ENCODE data around the gene DYNLT1. TPM values are rescaled to one million over a fixed set of nuclear protein-coding genes. Genes with fewer than 3 reads are reported as not detected.
A peak's percentile ranks its signal among the peaks of the same experiment; 100 is the strongest.

DYNLT1 gene
- total RNA-seq, 4 donors from 2014 or later, result 36.6 to 80.0 (median 49.1) TPM

DNA sequence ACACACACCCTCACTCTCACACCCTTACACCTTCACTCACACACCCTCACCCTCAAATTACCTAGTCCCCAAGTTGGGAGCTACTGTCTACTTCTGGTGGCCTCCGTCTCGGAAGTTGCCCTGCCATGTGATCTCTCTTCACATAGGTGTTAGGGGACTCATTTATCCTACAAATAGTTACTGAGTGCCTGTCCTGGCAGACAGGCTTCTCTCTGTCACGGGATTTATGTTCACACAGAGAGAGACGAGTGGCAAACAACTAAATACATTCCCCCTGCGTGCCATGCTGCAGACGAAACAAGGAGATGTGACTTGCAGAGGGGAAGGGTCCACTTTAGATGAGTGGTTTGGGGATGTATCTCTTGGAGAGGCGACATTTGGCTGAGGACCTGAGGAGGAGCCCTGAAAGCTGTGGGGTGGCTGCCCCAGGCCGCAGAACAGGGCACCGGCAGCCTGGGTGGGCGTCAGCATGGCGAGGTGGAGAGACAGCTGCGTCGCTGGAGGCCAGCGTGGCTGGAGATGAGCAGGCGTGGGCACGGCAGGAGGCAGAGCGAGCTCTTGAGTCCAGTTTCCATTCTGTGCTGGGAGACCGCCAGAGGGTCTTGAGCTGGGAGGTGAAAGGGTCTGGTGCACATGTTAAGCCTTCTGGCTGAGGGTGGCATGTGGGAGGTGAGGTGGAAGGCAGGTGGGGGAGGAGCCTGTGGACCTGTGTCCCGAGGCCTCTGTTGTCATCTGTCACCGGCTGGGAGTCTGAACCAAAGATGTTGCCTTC lies 17.2 kb downstream of the DYNLT1 start:
- H3K9me3 ChIP-seq, result no peaks in the 10 kb centered on the region
- H3K27me3 ChIP-seq, result no peaks in the 10 kb centered on the region
- no peak overlapping the region for H3K4me3 ChIP-seq
- TF ChIP-seq CTCF (IDR thresholded peaks at IDR 0.05) (no peak), EP300 (IDR thresholded peaks at IDR 0.05) (no peak), POLR2A (IDR thresholded peaks at IDR 0.05) (no peak)
- 93% methylated on average over 20 of the region's 20 CpGs for WGBS, 2 donors
- H3K4me1 ChIP-seq, result peaks cover 0 to 17% (median 0%) of the 10 kb centered on the region in 4 donors
- H3K27ac ChIP-seq, result peak overlapping the region in 1 of 4 donors; percentile 24
- no peak for DNase-seq (ENCODE audit: low spot score in 2 of 2)
- H3K36me3 ChIP-seq, result peaks cover 0 to 77% (median 4%) of the 10 kb centered on the region in 3 donors

DNA sequence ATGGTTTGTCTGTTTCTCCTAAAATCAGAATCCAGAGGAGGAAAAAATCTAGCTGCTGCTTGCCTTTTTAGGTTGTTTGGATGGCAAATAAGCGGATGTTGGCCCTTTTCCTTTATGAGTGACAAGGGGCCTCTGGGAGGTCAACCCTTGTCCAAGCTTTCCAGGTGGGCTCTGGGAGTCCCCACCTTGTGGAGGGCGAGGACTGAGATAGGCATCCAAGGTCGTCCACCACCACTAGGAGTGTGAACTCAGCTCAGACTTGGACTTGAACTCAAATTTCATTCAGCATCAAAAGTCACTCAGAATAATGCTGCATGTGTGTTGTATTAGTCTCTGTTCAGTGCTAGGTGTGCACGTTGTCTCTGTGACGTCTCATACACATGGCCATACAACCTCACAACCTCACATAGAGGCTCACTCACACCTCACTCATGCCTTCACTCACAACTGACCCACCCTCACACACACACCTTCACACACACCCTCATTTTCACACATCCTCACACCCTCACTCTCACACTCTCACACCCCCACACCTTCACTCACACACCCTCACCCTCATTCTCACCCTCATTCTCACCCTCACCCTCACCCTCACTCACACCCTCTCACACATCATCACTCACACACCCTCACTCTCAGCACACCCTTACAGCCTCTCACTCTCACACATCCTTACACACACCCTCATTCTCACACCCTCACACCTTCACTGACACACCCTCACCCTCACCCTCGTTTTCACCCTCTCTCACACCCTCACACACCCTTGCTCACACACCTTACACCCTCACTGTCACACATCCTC lies 18.0 kb downstream of the DYNLT1 start:
- no peak for DNase-seq (ENCODE audit: low spot score in 2 of 2)
- TF ChIP-seq CTCF (IDR thresholded peaks at IDR 0.05) (no peak), EP300 (IDR thresholded peaks at IDR 0.05) (no peak), POLR2A (IDR thresholded peaks at IDR 0.05) (no peak)
- no peaks in the 10 kb centered on the region for H3K9me3 ChIP-seq
- peaks cover 0 to 12% (median 0%) of the 10 kb centered on the region in 4 donors for H3K4me1 ChIP-seq
- peak overlapping the region in 2 of 4 donors; percentile 3 to 67 for H3K27ac ChIP-seq
- 74 to 78% methylated on average over 6 of the region's 6 CpGs for WGBS, 2 donors
- H3K4me3 ChIP-seq, result no peak overlapping the region
- H3K27me3 ChIP-seq, result no peaks in the 10 kb centered on the region
- peaks cover 0 to 80% (median 4%) of the 10 kb centered on the region in 3 donors for H3K36me3 ChIP-seq

- no peak for DNase-seq (ENCODE audit: low spot score in 2 of 2)
Measured at GRCh38 chr6:158625881-158626305, 18.6 kb downstream of the DYNLT1 start.

GRCh38 chr6:158624684-158625682 lies 19.6 kb downstream of the DYNLT1 start:
- Histone ChIP-seq H3K36me3 (peaks cover 0 to 89% (median 0%) of the 10 kb centered on the region in 3 donors), H3K9me3 (no peaks in the 10 kb centered on the region), H3K4me1 (no peaks in the 10 kb centered on the region), H3K4me3 (no peak overlapping the region), H3K27me3 (no peaks in the 10 kb centered on the region), H3K27ac (peak overlapping the region in 2 of 4 donors; percentile 22 to 67)
- TF ChIP-seq CTCF (IDR thresholded peaks at IDR 0.05) (no peak), EP300 (IDR thresholded peaks at IDR 0.05) (no peak), POLR2A (IDR thresholded peaks at IDR 0.05) (no peak)
- whole genome bisulfite sequencing, 2 donors, result 94 to 95% methylated on average over 21 of the region's 25 CpGs
- no peak for DNase-seq (ENCODE audit: low spot score in 2 of 2)

More at GRCh38 chr6:158625881-158626305, 18.6 kb downstream of the DYNLT1 start:
- H3K9me3 ChIP-seq, result no peaks in the 10 kb centered on the region
- no peak overlapping the region for H3K4me3 ChIP-seq
- H3K36me3 ChIP-seq, result peaks cover 0 to 82% (median 2%) of the 10 kb centered on the region in 3 donors
- H3K27ac ChIP-seq, result peak overlapping the region in 1 of 4 donors; percentile 67
- TF ChIP-seq CTCF (IDR thresholded peaks at IDR 0.05) (no peak), EP300 (IDR thresholded peaks at IDR 0.05) (peak in 1 of 2 donors; percentile 30)
- H3K27me3 ChIP-seq, result no peaks in the 10 kb centered on the region
- peaks cover 0 to 5% (median 0%) of the 10 kb centered on the region in 4 donors for H3K4me1 ChIP-seq
- 77 to 82% methylated on average over 13 to 14 of the region's 15 CpGs for WGBS, 2 donors
